IPS-15b (cell line): Measurements from ENCODE around the gene HMGN3.

Experiments used
- H3K27me3 ChIP-seq: one replicate; pipeline ENCODE4 v1.6.1; 2013; ENCODE audit warnings: low read length; ENCODE audit not compliant: control insufficient read depth, insufficient read depth
- H3K36me3 ChIP-seq: one replicate; pipeline ENCODE4 v1.6.1; 2013; ENCODE audit warnings: low read length; ENCODE audit not compliant: control insufficient read depth, insufficient read depth
- H3K4me1 ChIP-seq: one replicate; pipeline ENCODE4 v1.6.1; 2013; ENCODE audit warnings: mild to moderate bottlenecking, low read length; ENCODE audit not compliant: control insufficient read depth, insufficient read depth
- H3K4me3 ChIP-seq: one replicate; pipeline ENCODE4 v1.5.1; 2013; ENCODE audit warnings: low read depth, low read length
- H3K9ac ChIP-seq: one replicate; pipeline ENCODE4 v1.6.1; 2013; ENCODE audit warnings: low read depth, mild to moderate bottlenecking, low read length
- H3K9me3 ChIP-seq: one replicate; pipeline ENCODE4 v1.6.1; 2013; ENCODE audit warnings: mild to moderate bottlenecking, low read length; ENCODE audit not compliant: control insufficient read depth, insufficient read depth

HMGN3 gene

GRCh38 chr6:79231101-79231500, 3.4 kb downstream of the HMGN3 start:
- no peak overlapping the region for H3K4me3 ChIP-seq
- no peak overlapping the region for H3K9ac ChIP-seq
- H3K9me3 ChIP-seq: no peaks in the 10 kb centered on the region
- H3K27me3 ChIP-seq: no peaks in the 10 kb centered on the region
- no peaks in the 10 kb centered on the region for H3K36me3 ChIP-seq
- no peaks in the 10 kb centered on the region for H3K4me1 ChIP-seq

GRCh38 chr6:79230149-79230548, 4.3 kb downstream of the HMGN3 start:
- H3K27me3 ChIP-seq: no peaks in the 10 kb centered on the region
- no peak overlapping the region for H3K4me3 ChIP-seq
- H3K36me3 ChIP-seq: no peaks in the 10 kb centered on the region
- H3K4me1 ChIP-seq: no peaks in the 10 kb centered on the region
- no peak overlapping the region for H3K9ac ChIP-seq
- H3K9me3 ChIP-seq: no peaks in the 10 kb centered on the region

DNA sequence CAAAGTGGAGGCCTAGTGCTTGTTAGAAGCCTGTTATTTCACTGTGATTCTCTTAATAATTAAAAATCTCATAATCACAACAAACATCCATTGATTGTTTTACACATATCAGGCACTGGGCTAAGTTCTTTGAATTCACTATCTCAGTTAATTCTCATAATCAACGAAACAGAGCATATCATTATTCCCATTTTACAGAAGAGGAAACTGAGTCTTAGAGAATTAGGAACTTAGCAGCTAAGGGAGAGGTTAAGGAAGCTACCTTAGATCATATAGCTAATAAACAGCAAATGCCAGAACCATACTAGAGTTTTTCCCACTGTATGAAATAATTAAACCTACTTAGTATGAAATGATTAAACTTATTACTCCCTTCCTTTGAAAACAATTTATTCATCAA, 7.0 kb downstream of the HMGN3 start:
- H3K4me1 ChIP-seq: no peaks in the 10 kb centered on the region
- H3K27me3 ChIP-seq: no peaks in the 10 kb centered on the region
- no peaks in the 10 kb centered on the region for H3K36me3 ChIP-seq
- no peaks in the 10 kb centered on the region for H3K9me3 ChIP-seq
- no peak overlapping the region for H3K4me3 ChIP-seq
- no peak overlapping the region for H3K9ac ChIP-seq

- no peaks in the 10 kb centered on the region for H3K27me3 ChIP-seq
- no peaks in the 10 kb centered on the region for H3K4me1 ChIP-seq
- no peak overlapping the region for H3K9ac ChIP-seq
- no peaks in the 10 kb centered on the region for H3K9me3 ChIP-seq
- H3K4me3 ChIP-seq: no peak overlapping the region
- H3K36me3 ChIP-seq: no peaks in the 10 kb centered on the region
Observed at GRCh38 chr6:79226660-79227059, 7.8 kb downstream of the HMGN3 start.

GRCh38 chr6:79225717-79226599, 8.5 kb downstream of the HMGN3 start:
- no peaks in the 10 kb centered on the region for H3K4me1 ChIP-seq
- H3K4me3 ChIP-seq: no peak overlapping the region
- H3K27me3 ChIP-seq: no peaks in the 10 kb centered on the region
- H3K36me3 ChIP-seq: no peaks in the 10 kb centered on the region
- H3K9me3 ChIP-seq: no peaks in the 10 kb centered on the region
- no peak overlapping the region for H3K9ac ChIP-seq

DNA sequence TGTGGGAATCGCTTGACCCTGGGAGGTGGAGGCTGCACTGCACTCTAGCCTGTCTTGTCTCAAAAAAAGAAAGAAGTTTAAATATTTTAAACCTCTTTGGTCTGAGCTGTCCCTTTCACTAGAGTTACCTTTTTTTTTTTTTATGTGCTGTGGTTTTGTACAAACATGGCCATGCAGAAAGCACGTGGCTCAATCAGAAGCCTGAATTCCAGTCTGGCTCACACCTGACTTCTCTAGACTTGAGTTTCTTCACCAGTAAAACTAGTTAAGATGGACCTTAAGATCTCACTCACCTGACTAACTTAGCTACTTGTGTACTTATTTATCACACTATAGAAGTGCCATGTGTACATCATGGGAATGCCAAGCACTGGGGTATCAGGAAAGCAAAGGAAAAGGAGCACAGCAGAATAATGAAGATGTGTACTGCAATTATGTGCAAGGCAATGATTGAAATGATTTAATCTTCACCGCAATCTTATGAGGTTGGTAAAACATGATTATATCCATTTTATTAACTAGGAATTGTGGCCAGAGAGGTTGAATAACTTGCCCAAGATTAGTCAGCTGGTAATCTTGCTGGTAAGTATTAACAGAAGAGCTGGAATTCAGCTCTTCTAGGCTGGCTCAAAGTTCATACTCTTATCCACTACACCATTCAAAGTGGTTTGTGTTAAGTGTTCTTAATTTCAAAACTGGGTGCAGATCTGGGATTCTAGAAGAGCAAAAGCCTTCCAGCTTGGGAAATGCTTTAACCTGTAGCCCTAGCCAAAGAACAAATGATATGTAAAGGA, 10.7 kb downstream of the HMGN3 start:
- no peak overlapping the region for H3K9ac ChIP-seq
- no peaks in the 10 kb centered on the region for H3K36me3 ChIP-seq
- H3K27me3 ChIP-seq: no peaks in the 10 kb centered on the region
- H3K4me3 ChIP-seq: no peak overlapping the region
- no peaks in the 10 kb centered on the region for H3K9me3 ChIP-seq
- H3K4me1 ChIP-seq: peaks cover 3% of the 10 kb centered on the region

- Histone ChIP-seq H3K27me3 (no peaks in the 10 kb centered on the region), H3K4me3 (no peak overlapping the region), H3K4me1 (peaks cover 9% of the 10 kb centered on the region), H3K9ac (no peak overlapping the region), H3K36me3 (peaks cover under 1% of the 10 kb centered on the region), H3K9me3 (no peaks in the 10 kb centered on the region)
Observed at GRCh38 chr6:79215213-79215824, 19.2 kb downstream of the HMGN3 start.

DNA sequence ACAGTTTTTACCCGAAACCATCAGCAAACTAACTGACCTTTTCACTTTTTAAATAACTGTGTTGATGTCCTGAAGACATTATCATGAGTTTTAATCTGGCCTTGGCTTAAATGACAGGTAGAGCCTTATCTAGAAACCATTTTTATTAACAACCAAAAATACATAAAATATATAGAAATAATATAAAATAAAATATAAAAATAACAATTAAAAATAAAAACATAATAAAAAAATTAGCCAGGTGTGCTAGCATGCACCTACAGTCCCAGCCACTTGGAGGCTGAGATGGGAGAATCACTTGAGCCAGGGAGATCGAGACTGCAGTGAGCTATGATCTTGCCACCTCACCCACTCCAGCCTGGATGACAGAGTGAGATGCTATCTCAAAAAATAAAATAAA, 21.6 kb downstream of the HMGN3 start:
- Histone ChIP-seq H3K9ac (no peak overlapping the region), H3K4me3 (no peak overlapping the region), H3K9me3 (no peaks in the 10 kb centered on the region), H3K27me3 (no peaks in the 10 kb centered on the region), H3K36me3 (peaks cover 3% of the 10 kb centered on the region), H3K4me1 (peaks cover 2% of the 10 kb centered on the region)

- no peak overlapping the region for H3K4me3 ChIP-seq
- no peaks in the 10 kb centered on the region for H3K4me1 ChIP-seq
- no peaks in the 10 kb centered on the region for H3K27me3 ChIP-seq
- no peak overlapping the region for H3K9ac ChIP-seq
- H3K9me3 ChIP-seq: no peaks in the 10 kb centered on the region
- peaks cover 3% of the 10 kb centered on the region for H3K36me3 ChIP-seq
Observed at GRCh38 chr6:79208816-79209215, 25.7 kb downstream of the HMGN3 start.

GRCh38 chr6:79203753-79204253, 30.7 kb downstream of the HMGN3 start:
- no peak overlapping the region for H3K4me3 ChIP-seq
- no peak overlapping the region for H3K9ac ChIP-seq
- H3K27me3 ChIP-seq: no peaks in the 10 kb centered on the region
- H3K4me1 ChIP-seq: no peaks in the 10 kb centered on the region
- H3K36me3 ChIP-seq: peaks cover 8% of the 10 kb centered on the region
- no peaks in the 10 kb centered on the region for H3K9me3 ChIP-seq

DNA sequence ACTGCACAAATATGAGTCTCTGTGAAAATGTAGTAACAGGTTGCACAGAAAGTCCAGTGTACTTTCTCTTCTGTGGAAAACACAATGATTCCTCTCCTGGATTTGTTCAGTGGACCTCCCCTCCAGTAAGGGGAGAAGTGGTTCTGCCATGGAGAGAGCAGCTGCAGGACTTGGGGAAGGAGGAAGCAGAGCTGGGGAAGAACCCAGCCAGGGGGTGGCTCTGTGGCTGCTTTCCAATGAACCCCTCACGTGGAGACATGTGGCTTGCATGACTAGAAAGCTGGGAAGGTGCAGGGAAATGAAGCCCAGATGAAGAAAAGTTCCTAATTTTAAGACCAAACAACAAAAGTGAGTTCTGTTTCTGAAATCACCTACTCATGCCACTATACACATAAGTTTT, 31.9 kb downstream of the HMGN3 start:
- H3K4me1 ChIP-seq: no peaks in the 10 kb centered on the region
- peaks cover 8% of the 10 kb centered on the region for H3K36me3 ChIP-seq
- no peaks in the 10 kb centered on the region for H3K9me3 ChIP-seq
- H3K27me3 ChIP-seq: no peaks in the 10 kb centered on the region
- no peak overlapping the region for H3K9ac ChIP-seq
- no peak overlapping the region for H3K4me3 ChIP-seq
